Right atrium auricular region (tissue), 2 donors: ENCODE measurements around the gene SLC19A3. TPM values are rescaled to one million over a fixed set of nuclear protein-coding genes. Genes with fewer than 3 reads are reported as not detected.

Experiments used
- DNase-seq: peaks from one replicate; pipeline ENCODE4 v3.0.0-alpha.2; 2019; ENCODE audit warnings: low spot score
- H3K27ac ChIP-seq, 2 donors: fragments of 200-600 bp; sonication (generic); 1 replicate in 1 of 2; 2 replicates in 1 of 2; pipeline ENCODE4 v1.5.1; 2016 to 2019
- H3K27me3 ChIP-seq, 2 donors: fragments of 200-600 bp; sonication (generic); one replicate each; pipeline versions ENCODE4 v1.5.1 to v1.6.0; 2017 to 2019
- H3K36me3 ChIP-seq: fragments of 200-600 bp; sonication (generic); one replicate; pipeline ENCODE4 v1.5.1; 2016
- H3K4me1 ChIP-seq, 2 donors: fragments of 200-600 bp; sonication (generic); one replicate each; pipeline versions ENCODE4 v1.5.1 to v1.6.0; 2017 to 2019
- H3K4me3 ChIP-seq, 2 donors: fragments of 200-600 bp; sonication (generic); 1 replicate in 1 of 2; 2 replicates in 1 of 2; pipeline ENCODE4 v1.5.1; 2017 to 2019; ENCODE audit warnings: mild to moderate bottlenecking in 1 of 2, moderate library complexity in 1 of 2
- H3K9me3 ChIP-seq, 2 donors: fragments of 200-600 bp; sonication (generic); one replicate each; pipeline ENCODE4 v1.5.1; 2019
- total RNA-seq, 2 donors: library from RNA; depleted of rRNA; stranded (reverse); fragments of >200 nt; gene quantifications; one replicate each; pipeline ENCODE4 v1.1.0, GENCODE V29; 2016
- TF ChIP-seq, protein P1 (sequence below), 2 donors: fragments of 200-600 bp; sonication (generic); IDR thresholded peaks; one replicate each; pipeline ENCODE4 v1.5.1; 2019; ENCODE audit warnings: antibody characterized with exemption in 2 of 2

SLC19A3 gene
- total RNA-seq, 2 donors from 2014 or later, result 1.0 to 3.5 TPM

GRCh38 chr2:227665189-227665940, 52.5 kb downstream of the SLC19A3 start:
- Histone ChIP-seq H3K36me3 (no peaks in the 10 kb centered on the region), H3K9me3 (no peaks in the 10 kb centered on the region), H3K4me3 (no peak overlapping the region), H3K27ac (no peak overlapping the region), H3K4me1 (no peaks in the 10 kb centered on the region), H3K27me3 (no peaks in the 10 kb centered on the region)
- TF ChIP-seq, protein P1, sequence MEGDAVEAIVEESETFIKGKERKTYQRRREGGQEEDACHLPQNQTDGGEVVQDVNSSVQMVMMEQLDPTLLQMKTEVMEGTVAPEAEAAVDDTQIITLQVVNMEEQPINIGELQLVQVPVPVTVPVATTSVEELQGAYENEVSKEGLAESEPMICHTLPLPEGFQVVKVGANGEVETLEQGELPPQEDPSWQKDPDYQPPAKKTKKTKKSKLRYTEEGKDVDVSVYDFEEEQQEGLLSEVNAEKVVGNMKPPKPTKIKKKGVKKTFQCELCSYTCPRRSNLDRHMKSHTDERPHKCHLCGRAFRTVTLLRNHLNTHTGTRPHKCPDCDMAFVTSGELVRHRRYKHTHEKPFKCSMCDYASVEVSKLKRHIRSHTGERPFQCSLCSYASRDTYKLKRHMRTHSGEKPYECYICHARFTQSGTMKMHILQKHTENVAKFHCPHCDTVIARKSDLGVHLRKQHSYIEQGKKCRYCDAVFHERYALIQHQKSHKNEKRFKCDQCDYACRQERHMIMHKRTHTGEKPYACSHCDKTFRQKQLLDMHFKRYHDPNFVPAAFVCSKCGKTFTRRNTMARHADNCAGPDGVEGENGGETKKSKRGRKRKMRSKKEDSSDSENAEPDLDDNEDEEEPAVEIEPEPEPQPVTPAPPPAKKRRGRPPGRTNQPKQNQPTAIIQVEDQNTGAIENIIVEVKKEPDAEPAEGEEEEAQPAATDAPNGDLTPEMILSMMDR (IDR thresholded peaks at IDR 0.05), result no peak
- DNase-seq, result no peak

DNA sequence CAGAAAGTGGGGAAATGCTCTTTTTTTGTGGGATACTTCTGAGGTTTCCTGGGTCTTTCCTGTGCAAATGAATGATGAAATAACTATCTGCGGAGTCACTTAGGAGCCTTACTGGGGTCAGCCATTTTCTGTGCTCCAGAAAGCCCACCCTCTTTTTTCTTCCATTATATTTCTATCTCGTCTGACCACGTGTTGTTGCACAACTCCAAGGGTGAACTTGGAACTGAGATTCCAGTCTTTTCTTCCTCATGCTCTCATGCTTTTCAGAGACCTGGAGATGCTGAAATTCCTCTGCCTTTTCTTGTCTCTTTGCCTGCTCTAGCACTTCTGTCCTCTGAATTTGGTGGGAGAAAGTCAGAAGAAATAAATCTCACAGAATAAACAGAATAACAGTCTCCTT, 56.0 kb downstream of the SLC19A3 start:
- no peaks in the 10 kb centered on the region for H3K9me3 ChIP-seq
- DNase-seq, result no peak
- no peaks in the 10 kb centered on the region for H3K36me3 ChIP-seq

GRCh38 chr2:227661025-227661649, 56.7 kb downstream of the SLC19A3 start:
- Histone ChIP-seq H3K27me3 (no peaks in the 10 kb centered on the region), H3K9me3 (no peaks in the 10 kb centered on the region), H3K36me3 (no peaks in the 10 kb centered on the region), H3K4me3 (no peak overlapping the region), H3K27ac (no peak overlapping the region), H3K4me1 (no peaks in the 10 kb centered on the region)
- TF ChIP-seq, protein P1 (IDR thresholded peaks at IDR 0.05), result no peak
- DNase-seq, result no peak

More for the DNA sequence above, 56.0 kb downstream of the SLC19A3 start:
- TF ChIP-seq, protein P1 (IDR thresholded peaks at IDR 0.05), result no peak
- Histone ChIP-seq H3K27ac (no peak overlapping the region), H3K4me3 (no peak overlapping the region), H3K4me1 (no peaks in the 10 kb centered on the region), H3K27me3 (no peaks in the 10 kb centered on the region)

DNA sequence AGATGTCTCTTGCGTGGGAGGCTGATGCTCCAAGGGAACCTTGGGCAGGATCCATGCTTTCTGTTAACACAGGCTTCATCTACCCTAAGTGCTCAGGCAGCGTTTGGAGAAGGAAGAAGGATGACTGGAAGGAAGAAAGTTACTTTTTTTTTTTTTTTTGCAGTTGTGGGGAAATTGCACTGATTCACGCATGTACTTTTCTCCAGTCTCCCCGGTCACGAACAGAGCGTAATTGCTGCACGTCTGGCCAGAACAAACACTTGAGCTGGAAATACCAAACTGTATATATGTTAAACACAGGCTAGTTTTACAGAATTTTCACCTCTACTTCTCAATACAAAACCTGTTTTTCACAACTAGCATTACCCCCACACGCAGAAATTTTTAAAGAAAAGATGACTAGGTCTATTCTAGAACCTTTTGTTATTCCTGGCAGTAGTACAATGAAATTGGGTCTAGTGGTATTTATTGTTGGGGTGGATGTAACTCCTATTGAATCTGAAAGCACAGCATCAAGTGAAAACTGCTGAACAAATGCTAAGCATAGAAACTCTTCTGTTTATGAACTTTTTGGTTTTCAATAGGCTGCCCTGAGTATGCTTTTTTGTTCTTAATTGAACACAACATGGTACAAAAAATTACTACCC, 60.5 kb downstream of the SLC19A3 start:
- H3K27ac ChIP-seq, result no peak overlapping the region
- H3K9me3 ChIP-seq, result no peaks in the 10 kb centered on the region

GRCh38 chr2:227655454-227655853, 62.4 kb downstream of the SLC19A3 start:
- Histone ChIP-seq H3K9me3 (no peaks in the 10 kb centered on the region), H3K27ac (no peak overlapping the region), H3K4me1 (no peaks in the 10 kb centered on the region), H3K27me3 (no peaks in the 10 kb centered on the region), H3K4me3 (no peak overlapping the region), H3K36me3 (no peaks in the 10 kb centered on the region)
- TF ChIP-seq, protein P1 (IDR thresholded peaks at IDR 0.05), result no peak
- no peak for DNase-seq

More for the DNA sequence above, 60.5 kb downstream of the SLC19A3 start:
- Histone ChIP-seq H3K27me3 (no peaks in the 10 kb centered on the region), H3K36me3 (no peaks in the 10 kb centered on the region), H3K4me1 (no peaks in the 10 kb centered on the region), H3K4me3 (no peak overlapping the region)
- TF ChIP-seq, protein P1 (IDR thresholded peaks at IDR 0.05), result no peak
- no peak for DNase-seq
